Hippocampal formation (tissue), 2 donors: Measurements from ENCODE around the gene SRGAP3.

Experiments used
- DNase-seq, 2 donors: peaks; one replicate each; lab custom pipeline; 2025; lab: John Stamatoyannopoulos, UW

Gene SRGAP3

DNA sequence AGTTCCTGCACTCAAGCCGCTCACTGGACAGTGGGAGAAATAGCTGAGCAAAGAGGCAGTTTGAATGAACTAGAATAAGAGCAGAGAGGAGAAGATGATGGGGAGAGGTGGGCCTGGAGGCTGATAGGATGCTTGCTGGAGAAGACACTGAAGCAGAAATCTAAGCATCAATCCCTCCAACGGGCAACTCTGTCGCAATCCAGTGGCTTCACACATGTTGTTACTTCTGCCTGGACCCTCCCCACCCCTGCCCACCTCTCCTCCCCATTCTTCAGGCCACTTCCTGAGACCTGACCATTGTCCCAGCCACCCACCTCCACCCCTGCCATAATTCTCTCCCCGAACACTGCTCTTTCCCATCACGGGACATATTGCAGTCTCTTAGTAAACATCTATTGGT, 76.0 kb downstream of the SRGAP3 start:
- no peak for DNase-seq

DNA sequence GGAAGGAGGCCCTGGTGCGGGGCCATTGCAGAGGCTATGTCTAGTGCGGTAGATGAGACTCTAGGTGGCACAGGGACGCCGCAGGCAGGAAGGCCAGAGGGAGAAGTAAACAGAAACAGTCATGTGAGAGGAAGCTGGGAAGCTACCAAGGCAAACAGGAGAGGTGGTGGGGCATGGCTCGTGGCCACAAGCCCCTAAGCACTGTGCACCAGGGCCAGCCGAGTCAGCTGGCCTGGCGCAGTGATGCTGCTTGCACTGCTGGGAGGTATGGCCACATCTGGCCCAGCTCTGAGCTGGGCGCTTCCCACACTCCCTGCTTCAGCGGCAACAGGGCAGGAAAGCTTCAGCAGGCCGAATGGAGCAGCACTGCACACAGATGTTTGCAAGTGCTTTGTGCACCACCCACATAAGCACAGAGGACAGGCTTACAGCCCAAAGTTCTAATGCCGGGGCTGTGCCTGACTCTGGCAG, 76.6 kb downstream of the SRGAP3 start:
- peak; percentile 30 to 48 for DNase-seq

DNA sequence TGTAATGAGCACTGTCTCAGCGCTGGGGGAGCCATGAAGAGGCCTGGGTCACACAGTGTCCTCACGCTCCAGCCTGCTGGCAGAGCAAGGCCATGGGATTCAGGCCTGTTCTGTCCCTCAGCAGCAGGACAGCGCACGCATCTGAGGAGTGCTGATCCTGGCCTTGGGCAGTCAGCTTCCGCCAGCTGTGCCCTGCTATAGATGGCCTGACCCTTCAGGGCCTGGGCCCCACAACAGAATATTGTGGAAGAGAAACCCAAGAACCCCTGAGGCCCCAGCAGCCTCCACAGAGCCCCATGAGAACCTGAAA, 78.6 kb downstream of the SRGAP3 start:
- DNase-seq, result no peak

DNA sequence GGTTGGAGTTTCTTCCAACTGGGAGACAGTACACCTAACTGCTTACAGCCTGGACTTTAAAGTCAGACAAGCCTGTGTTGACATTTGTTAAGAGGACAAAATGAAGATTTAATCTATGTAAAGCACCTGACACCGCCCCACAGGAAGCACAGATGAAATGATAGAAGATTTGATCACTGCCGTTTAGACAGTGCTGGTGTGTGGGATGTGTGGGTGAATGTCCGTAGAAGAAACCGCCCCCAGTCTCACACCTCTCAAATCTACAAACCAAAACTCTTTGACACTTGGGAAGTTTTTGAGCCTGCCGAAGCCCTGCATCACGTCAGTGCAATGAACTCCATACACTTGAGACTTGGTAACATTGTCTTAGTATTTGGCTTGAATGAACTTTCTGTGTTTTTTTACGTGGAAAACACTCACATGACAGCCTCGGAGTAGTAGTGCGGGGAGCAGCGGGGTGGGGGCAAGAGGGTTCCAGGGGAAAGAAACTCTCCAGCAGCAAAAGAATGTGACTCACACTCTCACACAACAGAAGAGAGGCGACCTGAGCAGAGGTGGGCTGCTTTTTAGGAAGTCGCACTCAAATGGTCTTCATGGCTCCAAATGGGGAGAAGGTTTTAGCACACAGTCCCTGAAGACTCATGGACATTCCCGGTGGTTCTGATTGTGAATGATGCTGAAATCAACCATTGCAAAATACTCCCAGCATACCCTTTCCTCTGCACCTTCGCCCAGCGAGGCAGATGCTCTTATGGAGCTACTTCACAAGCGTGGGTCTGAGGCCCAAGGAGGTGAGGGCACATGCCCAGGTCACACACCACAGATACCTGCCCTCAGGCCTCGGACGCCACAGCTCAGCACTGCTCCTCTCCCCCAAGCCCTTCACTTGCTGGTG, 79.2 kb downstream of the SRGAP3 start:
- no peak for DNase-seq

DNA sequence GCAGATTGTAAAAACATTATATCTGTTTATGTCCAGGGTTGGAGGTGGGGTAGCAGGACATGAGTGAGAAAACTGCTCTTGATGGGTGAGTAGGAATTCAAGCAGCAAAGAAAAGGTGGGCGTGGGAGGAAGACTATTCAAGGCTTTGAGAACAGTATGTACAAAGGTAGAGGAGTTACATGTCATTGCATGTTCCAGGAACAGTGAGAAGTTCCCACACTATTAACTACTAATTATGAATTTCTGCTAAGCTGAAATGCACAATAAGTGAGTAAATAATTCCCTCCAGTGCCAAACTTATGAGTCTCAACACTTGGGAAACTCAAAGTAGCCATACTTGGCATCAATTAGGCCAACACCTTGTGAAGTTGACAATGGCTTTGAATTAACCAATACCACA, 80.1 kb downstream of the SRGAP3 start:
- no peak for DNase-seq

DNA sequence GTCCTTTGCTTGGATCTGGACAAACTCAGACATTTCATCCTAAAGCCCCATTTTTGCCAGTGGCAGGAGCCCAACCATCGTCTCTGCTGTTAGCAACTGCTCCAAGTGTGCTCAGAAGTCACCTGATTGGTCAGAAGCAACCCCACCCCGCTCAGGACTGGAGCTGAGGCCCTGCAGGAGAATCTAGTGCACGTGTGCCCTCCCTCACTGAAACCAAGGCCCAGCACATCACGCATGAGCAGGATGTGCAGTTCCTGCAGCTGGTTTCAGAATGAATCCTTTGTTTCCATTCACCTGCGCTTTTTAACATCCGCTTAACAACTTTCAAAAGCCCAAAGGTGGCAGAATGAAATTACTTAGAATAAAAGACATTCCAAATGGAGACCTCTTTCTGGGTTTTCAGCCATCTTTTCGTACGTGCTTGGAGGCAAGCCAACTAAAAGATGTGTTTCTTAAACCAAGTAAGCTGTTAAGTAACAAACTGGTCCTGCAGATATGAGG, 81.2 kb downstream of the SRGAP3 start:
- DNase-seq, result no peak

DNA sequence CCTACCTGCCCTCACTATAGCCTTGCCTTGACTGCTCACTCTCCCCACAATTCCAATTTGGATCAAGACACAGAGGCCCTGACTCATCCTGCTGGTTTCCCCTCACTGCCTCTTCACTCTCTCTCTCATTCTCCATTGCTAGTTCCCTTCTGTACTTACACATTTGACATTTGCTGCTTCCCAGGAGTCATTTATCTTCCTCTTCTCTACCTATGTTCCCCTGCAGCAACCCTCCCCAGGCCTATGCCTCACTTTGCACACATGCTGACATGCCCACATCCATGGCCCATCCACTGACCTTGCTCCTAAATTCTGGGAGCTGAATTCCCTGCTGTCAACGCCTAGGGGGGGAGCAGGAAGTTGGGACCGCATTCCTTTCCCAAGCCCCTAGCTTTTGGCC, 82.2 kb downstream of the SRGAP3 start:
- DNase-seq, result no peak

DNA sequence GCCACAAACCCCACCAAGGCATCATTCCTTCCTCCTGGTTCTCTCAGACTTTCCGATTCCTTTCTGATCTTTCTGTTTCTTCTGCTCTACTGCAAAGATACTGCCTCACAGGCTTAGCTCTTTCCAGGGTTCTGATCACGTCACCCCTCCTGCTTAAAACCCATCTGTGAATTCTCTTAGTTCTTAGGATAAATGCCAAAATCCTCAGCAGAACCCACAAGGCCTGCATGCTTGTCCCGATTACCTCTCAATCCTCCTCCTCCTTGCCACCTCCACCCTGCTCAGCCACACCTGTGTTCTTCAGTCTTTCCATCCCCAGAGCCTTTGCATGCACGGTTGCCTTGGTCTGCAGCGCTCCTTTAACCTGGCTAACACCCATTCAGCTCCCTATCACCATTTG, 84.0 kb downstream of the SRGAP3 start:
- no peak for DNase-seq

DNA sequence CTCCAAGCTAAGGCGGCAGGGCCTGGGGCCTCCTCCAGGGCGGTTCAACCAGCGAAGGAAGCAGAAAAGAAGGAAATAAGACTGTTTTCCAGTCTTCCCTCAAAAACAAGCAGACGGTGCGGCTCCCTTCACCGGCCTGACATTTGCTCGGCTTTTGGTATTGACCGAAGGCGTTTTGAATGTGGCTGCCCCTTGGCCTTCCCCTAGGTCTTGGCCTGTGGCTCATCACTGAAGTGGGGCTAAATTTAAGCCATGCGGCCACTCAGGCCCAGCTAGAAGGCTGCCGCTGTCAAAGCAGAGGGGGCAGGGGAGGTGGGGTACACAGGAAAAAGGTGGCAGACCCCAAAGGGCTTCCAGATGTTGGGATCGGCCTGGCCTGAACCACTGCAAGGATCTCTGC, 86.2 kb downstream of the SRGAP3 start:
- no peak for DNase-seq

DNA sequence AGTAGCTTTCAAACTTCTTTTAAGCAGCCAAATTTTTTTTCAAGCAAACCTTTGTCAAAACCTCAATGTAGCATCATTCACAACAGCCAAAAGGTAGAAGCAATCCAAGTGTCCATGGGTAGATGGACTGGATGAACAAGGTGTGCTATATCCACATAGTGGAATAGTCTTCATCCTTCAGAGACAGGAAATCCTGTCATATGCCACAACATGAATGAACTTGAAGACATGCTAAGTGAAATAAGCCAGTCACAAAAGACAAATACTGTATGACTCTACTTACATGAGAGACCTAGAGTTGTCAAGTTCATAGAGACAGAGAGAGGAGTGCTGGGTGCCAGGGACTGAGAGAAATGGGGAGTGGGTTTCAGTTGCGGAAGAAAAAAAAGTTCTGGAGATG, 87.6 kb downstream of the SRGAP3 start:
- DNase-seq, result no peak

DNA sequence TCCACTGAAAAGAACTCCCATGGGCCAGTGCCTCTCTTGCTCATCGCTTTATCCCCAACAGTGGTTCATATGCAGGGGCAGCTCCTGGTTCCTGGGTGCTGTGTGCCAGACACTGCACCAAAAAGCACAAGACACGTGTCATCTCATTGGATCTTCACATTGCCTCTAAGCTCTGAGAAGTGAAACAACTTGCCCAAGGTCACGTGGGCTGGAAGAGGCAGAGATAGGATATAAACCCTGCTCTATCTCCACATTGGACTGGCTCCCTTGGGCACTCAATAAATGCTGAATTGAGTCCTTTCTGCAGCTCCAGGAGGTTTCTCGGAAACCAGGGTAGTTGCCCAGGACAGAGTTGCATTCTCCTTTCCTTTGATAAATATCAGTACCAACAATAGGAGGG, 88.1 kb downstream of the SRGAP3 start:
- no peak for DNase-seq

DNA sequence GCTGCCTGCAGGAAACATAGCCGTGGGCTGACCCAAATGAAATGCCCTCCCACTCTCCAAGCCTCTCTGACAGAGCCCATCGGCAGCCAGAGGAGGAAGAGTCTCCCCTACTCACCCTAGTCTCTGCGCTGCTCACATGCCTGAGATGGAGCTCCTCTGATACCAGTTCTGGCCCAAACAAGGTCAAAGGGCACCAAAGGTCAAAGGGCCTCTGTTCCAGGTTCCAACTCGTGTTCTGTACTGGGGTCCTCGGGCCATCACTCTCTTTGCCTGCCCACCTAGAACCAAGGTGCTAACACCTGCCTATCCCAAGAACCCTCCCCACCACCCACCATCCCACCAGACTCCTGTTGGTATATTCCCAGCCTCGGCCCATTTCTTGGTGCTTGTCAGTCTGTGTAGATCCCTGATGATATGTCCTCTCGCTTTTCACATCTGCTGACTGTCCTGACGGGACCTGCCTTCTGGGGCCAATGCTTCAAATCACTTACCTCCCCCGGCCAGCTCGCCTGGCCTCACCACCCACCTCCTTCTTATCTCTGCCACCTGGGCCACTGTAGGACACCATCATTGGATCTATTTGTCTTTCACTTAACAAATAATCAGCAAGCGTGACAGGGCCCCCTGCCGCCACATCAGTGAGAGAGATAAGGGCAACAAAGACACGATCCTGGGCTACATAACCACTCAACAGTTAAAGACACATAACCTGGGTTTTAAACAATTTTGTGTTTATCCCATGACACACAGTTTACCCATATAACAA, 90.4 kb downstream of the SRGAP3 start:
- DNase-seq, result no peak

DNA sequence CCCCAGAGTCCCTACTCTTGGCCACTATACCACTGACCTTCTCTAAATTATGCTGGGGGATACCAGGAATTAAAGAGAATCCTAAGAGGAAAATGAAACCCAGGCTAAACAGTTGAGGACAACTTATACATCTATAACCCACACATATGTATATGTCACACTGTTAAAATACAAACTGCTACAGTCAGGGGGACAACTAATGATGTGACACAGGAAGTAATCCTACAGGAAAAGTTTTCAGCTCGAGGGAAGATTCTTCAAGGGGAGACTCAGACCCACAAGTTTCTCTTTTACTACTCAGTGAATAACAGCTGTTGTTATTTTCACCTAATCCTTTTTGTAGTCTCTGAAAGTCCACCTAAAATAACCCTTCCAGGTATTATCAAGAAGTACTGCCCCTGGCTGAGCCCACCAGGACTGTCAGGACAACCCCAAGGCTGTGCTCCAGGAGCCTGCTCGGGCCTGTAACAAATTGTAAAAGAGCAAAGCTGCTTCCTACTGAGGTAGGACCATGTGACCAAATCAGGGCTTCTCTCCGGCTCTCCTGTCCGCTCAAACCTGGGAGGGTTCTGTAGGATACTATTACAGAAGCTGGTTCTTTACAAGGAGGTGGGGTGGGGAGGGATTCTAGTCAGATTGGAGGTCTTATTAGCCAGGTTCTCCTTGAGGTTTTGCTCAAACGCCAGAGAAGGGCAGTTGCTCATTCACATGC, 91.6 kb downstream of the SRGAP3 start:
- no peak for DNase-seq

DNA sequence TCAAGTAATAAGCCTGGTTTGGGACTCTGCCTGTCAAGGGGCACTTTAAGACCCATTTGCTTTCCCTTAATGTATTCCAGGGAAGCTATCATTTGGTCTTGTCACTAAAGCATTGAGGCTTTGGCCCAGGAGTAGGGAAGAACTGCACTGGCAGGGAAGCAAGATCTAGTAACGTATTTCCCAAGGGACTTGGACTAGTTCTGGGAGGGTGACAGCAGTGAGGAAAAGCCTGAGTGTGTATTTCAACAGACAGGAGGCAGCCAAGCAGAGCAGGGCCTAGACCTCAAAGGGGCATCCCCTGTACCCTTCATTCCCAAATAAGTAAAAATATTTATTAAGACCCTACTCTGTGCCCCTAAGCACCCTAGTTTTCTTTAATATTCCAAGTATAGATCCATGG, 92.8 kb downstream of the SRGAP3 start:
- no peak for DNase-seq

DNA sequence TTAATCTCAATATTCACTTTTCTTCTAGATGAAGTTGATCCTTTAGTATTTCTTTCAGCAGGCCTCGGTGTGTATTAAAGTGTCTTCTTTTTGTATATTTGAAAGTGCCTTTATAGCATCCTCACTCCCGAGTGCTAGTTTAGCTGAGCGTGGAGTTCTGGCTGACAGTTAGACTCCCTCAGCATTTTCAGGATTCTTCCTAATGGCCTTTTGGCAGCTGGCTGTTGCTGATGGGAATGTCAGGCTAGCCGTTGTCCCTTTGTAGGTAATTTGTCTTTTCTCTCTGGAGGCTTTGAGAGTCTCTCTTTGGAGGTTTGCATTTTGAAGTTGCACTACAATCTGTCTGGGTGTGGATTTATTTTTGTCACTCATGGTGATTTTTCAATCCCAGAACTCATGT, 94.4 kb downstream of the SRGAP3 start:
- no peak for DNase-seq

DNA sequence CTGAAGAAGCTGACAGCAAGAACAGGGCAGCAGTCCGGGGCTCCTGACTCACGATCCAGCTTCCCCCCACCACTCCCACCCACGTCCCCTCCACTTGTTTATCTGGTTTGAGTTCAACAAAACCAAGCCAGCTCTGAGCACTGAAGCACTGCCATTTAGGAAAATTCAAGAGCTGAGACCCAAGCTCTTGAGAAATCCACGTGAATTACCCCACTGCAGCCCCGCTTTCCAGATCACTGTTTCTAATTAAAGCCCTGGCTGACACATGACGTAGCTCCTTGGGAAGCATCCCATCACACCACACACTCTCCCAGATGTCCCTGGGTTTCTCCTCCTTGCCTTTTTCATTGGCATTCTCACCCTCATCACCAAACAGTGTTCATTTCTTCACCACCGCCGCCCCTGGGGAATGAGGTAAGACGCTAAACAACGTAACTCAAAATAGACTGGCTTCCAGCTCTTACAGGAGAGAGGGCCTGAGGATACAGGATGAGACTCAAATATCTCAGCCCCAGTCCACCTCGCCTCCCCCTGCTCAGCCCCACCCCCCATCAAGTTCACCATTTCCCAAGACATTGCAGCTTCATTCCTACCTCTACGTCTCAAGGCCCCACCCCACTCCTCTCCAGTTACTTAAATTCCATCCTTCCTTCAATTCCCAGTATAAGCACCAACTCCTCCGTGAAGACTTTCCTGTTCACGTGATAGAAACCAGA, 95.4 kb downstream of the SRGAP3 start:
- no peak for DNase-seq

DNA sequence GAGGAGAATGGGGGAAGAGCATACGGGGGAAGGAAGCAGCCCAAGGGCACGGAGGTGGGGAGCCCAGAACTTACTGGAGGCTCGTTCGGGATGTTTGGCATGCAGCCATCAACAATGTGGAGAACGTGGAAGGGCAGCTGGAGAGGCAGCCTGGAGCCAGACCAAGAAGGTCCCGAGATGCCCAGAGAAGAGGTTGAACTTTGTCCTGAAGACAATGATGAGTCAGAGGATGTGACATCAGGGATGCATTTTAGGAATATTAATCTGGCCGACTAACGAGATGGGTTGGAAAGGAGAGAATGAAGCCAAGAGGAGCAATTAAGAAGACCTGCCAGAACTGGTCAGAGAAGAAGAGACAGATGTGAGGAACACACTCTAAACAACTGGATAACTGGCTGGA, 98.2 kb downstream of the SRGAP3 start:
- DNase-seq, result no peak

DNA sequence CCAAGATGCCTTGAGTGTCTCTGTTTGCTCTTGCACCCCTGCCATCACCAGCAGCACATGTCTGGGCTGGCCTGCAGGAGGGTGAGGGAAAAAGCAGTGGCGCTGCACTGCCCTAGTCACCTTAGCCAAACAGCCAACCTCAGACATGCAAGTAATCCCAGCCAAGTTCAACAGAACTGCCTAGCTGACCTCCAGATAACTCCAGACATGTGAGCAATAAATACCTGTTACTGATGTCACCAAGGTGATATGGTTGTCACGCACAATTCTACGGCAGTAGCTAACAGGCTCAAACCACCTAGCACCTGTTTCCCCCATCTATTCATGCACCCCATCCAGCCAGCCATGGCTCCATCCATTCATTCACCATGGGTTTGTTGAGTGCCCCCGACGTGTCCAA, 99.9 kb downstream of the SRGAP3 start:
- DNase-seq, result no peak

DNA sequence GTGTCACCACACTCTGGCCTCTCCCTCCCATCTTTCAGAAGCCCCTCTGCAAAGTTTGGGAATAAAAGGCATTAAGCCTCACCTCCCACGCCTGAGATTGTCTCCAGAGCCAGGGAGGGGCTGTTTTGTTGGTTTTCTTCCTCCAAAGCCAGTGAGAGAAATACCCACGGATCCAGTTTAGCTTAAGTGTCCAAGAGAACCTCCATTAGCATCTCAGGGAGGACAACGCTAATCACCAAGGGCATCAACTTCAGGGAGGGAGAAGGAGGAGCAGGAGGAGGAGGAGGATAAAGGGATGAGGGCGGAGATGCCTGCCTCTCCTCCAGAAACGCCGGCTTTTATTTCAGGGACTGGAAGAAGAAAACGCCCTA, 101.6 kb downstream of the SRGAP3 start:
- no peak for DNase-seq

DNA sequence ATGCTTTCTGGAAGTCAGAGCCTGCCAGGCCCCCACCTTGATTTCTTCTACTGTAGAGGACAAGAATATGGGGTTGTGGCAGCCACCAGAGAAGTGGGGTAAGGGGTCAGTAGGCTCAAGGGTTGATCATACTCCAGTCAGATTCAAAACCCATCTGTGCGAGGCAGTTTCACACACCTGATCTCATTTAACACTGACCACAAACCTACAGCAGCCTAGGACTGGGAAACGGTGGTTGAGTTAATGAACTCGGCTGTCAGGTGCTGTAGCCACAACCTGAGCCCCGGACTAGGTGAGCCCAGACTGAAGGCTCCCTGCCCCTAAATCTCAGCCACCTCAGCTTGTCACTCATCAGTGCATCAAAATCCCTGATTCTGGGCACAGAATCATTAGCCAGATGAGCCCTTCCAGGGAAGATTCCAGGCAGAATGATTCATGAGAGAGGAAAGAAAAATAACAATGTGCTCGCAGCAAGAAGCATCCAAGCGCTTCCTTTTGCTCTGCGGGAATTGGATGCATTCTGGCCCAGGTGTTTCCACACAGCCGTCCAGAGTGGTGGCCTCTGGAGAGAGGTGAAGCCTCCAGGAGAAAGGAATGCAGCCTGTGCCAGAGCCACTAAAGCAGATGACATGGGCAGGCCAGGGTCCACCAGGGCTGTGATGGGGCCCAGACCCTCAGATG, 102.1 kb downstream of the SRGAP3 start:
- no peak for DNase-seq

DNA sequence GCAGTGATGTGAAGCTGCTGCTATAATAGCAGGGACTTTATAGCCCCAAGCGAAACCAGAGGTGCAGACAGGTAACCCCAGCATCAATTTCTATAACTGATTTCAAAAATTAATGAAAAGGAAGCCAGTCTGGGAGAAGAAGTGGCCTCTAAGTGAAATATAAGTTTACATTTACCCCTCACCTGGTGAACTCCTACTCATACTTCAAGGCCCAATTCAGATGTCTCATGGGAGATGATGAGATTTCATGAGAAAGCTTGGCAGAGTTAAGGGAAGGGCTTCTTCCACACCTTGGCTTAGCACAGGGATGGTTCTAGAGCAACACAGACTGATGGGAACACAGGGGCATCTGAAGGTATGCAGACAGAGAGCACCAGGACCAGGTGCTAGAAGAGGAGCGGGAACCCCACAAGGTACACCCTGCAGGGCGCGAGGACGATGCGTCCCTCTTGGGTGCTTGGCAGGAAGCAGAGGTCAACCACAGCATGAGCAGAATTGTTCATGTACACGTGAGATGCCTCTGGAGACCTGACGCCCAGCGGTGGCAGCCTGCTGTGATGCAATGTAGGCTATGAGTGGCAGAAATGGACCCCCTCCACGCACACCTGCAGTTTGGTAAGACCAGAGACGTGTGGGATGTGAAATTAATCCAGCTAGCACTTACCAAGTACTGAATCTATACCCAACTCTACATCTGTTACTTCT, 102.9 kb downstream of the SRGAP3 start:
- DNase-seq, result no peak
